HCT116 (cell line): Measurements from ENCODE around the gene MCAT. TPM values are rescaled to one million over a fixed set of nuclear protein-coding genes. Genes with fewer than 3 reads are reported as not detected.
"Not testable (repeated sequence)": the region's sequence is repeated elsewhere in the genome, so short reads cannot be mapped to it uniquely, and the experiment has no call there.

Experiments used
- ATAC-seq: fragments of 200-7000 bp; cut with Tn5 transposase; 2 replicates; pipeline ENCODE4 v1.9.1; 2020; ENCODE audit warnings: mild to moderate bottlenecking, moderate library complexity
- BruUV-seq: library from RNA; stranded (reverse); fragments of 400-500 nt; replicated peaks from 2 replicates; lab custom pipeline; 2021; lab: Mats Ljungman, UMichigan
- CTCF ChIA-PET: fragments of 300-600 bp; sonication (Branson Sonifier 250); formaldehyde crosslinking; loops from one replicate; lab custom pipeline; 2021; ENCODE audit warnings: antibody characterized with exemption; lab: Charles Lee
- POLR2A ChIA-PET: fragments of 300-600, 350-600 bp; sonication (Branson Sonifier 250); formaldehyde crosslinking; loops from one replicate; lab custom pipeline; 2021; ENCODE audit warnings: antibody characterized with exemption; lab: Charles Lee
- RAD21 ChIA-PET, 2 experiments: fragments of 300-600 bp; sonication (Branson Sonifier 250); formaldehyde crosslinking; loops; one replicate each; lab custom pipeline; 2023; ENCODE audit warnings: low total read pairs in 2 of 2; ENCODE audit not compliant: uncharacterized antibody in 2 of 2, unreplicated experiment in 2 of 2, low non-redundant PET in 1 of 2; lab: Charles Lee
- DNase-seq: peaks from one replicate; pipeline ENCODE4 v3.0.0-alpha.2; 2010; ENCODE audit warnings: low read depth, low spot score
- H2AFZ ChIP-seq: fragments of 200-600 bp; shearing (Covaris generic), sonication (generic); 2 replicates; pipeline ENCODE4 v1.6.1; 2017; ENCODE audit warnings: low read depth, mixed run types, mixed read lengths, antibody characterized with exemption, low read length; ENCODE audit not compliant: poor library complexity, severe bottlenecking
- H3K27ac ChIP-seq: 2 replicates; pipeline ENCODE4 v1.5.1; 2012; ENCODE audit warnings: low read depth, low read length
- H3K27me3 ChIP-seq: fragments of 200-600 bp; sonication (generic); 2 replicates; pipeline ENCODE4 v1.6.1; 2016; ENCODE audit warnings: mixed run types, low read length, mixed read lengths; ENCODE audit not compliant: insufficient read depth
- H3K36me3 ChIP-seq, 2 experiments: fragments of 200-500 bp in 1 of 2; fragments of 200-600 bp in 1 of 2; sonication (Bioruptor generic) in 1 of 2; sonication (generic) in 1 of 2; 2 replicates each; pipeline versions ENCODE4 v1.5.1 to v1.6.1; 2014 to 2016; ENCODE audit warnings: low read length in 2 of 2, inconsistent platforms in 1 of 2, mixed read lengths in 1 of 2, mixed run types in 1 of 2; ENCODE audit not compliant: insufficient read depth in 2 of 2, control insufficient read depth in 1 of 2
- H3K4me1 ChIP-seq, 2 experiments: fragments of 200-600 bp in 1 of 2; sonication (generic) in 1 of 2; 2 replicates each; pipeline versions ENCODE4 v1.5.1 to v1.6.1; 2012 to 2017; ENCODE audit warnings: low read length in 2 of 2, inconsistent platforms in 1 of 2, mild to moderate bottlenecking in 1 of 2, mixed read lengths in 1 of 2, mixed run types in 1 of 2, moderate library complexity in 1 of 2; ENCODE audit not compliant: insufficient read depth in 2 of 2, control insufficient read depth in 1 of 2
- H3K4me2 ChIP-seq: fragments of 200-600 bp; sonication (generic); 2 replicates; pipeline ENCODE4 v1.6.1; 2017; ENCODE audit warnings: mixed run types, low read length, mixed read lengths
- H3K4me3 ChIP-seq, 2 experiments: fragments of 200-600 bp in 1 of 2; sonication (generic) in 1 of 2; replicated peaks in 1 of 2; 2 replicates each; pipeline ENCODE4 v1.5.1; 2011 to 2016; ENCODE audit warnings: low read length in 2 of 2, control low read depth in 1 of 2, low read depth in 1 of 2, mild to moderate bottlenecking in 1 of 2, mixed read lengths in 1 of 2, mixed run types in 1 of 2
- H3K79me2 ChIP-seq: fragments of 200-600 bp; sonication (generic); 2 replicates; pipeline ENCODE4 v1.6.1; 2017; ENCODE audit warnings: mild to moderate bottlenecking, mixed run types, low read length, moderate library complexity, mixed read lengths; ENCODE audit not compliant: insufficient read depth
- H3K9ac ChIP-seq: fragments of 200-600 bp; sonication (generic); 2 replicates; pipeline ENCODE4 v1.6.1; 2016; ENCODE audit warnings: low read length, mixed read lengths
- H3K9me2 ChIP-seq: fragments of 200-600 bp; sonication (generic), shearing (Covaris generic); 2 replicates; pipeline ENCODE4 v1.6.1; 2017; ENCODE audit warnings: mixed run types, mild to moderate bottlenecking, moderate library complexity; ENCODE audit not compliant: insufficient read depth
- H3K9me3 ChIP-seq, 2 experiments: fragments of 200-500 bp in 1 of 2; fragments of 200-600 bp in 1 of 2; sonication (Bioruptor generic) in 1 of 2; sonication (generic) in 1 of 2; 2 replicates each; pipeline ENCODE4 v1.6.1; 2014 to 2017; ENCODE audit warnings: low read length in 2 of 2, mixed read lengths in 2 of 2, inconsistent platforms in 1 of 2, low read depth in 1 of 2, mild to moderate bottlenecking in 1 of 2, mixed run types in 1 of 2, moderate library complexity in 1 of 2; ENCODE audit not compliant: control insufficient read depth in 1 of 2, insufficient read depth in 1 of 2
- H4K20me1 ChIP-seq: fragments of 200-600 bp; sonication (generic), shearing (Covaris generic); 2 replicates; pipeline ENCODE4 v1.6.1; 2017; ENCODE audit warnings: mixed run types, mild to moderate bottlenecking, moderate library complexity; ENCODE audit not compliant: insufficient read depth
- CEBPB ChIP-seq: IDR thresholded peaks from 2 replicates; pipeline ENCODE4 v1.6.1; 2012; ENCODE audit warnings: low read depth
- EGR1 ChIP-seq: IDR thresholded peaks from 2 replicates; pipeline ENCODE4 v1.6.1; 2012; ENCODE audit warnings: low read depth
- ELF1 ChIP-seq: IDR thresholded peaks from 2 replicates; pipeline ENCODE4 v1.6.1; 2012; ENCODE audit warnings: low read depth, borderline replicate concordance
- EZH2 ChIP-seq: fragments of 200-600 bp; sonication (generic); IDR thresholded peaks from 2 replicates; pipeline ENCODE4 v1.6.1; 2017; ENCODE audit warnings: antibody characterized with exemption, mixed run types
- EZH2phosphoT487 ChIP-seq: fragments of 200-600 bp; IDR thresholded peaks from 2 replicates; pipeline ENCODE4 v1.6.1; 2018; ENCODE audit warnings: antibody characterized with exemption, borderline replicate concordance
- FOSL1 ChIP-seq: IDR thresholded peaks from 2 replicates; pipeline ENCODE4 v1.6.1; 2012; ENCODE audit warnings: low read depth
- RAD21 ChIP-seq: IDR thresholded peaks from 2 replicates; pipeline ENCODE4 v1.6.1; 2012; ENCODE audit warnings: low read depth, mild to moderate bottlenecking
- SIN3A ChIP-seq: IDR thresholded peaks from 2 replicates; pipeline ENCODE4 v1.6.1; 2012; ENCODE audit warnings: low read depth
- SP1 ChIP-seq: IDR thresholded peaks from 2 replicates; pipeline ENCODE4 v1.6.1; 2012; ENCODE audit warnings: low read depth
- SRF ChIP-seq: IDR thresholded peaks from 2 replicates; pipeline ENCODE4 v1.6.1; 2012; ENCODE audit warnings: low read depth
- TCF7L2 ChIP-seq: IDR thresholded peaks from 2 replicates; pipeline ENCODE4 v1.7.0; 2011; ENCODE audit warnings: borderline replicate concordance, inconsistent platforms; ENCODE audit not compliant: insufficient read depth, insufficient read length; ENCODE audit errors: extremely low read depth
- ZBTB33 ChIP-seq: IDR thresholded peaks from 2 replicates; pipeline ENCODE4 v1.6.1; 2011; ENCODE audit warnings: mild to moderate bottlenecking, low read length, moderate library complexity; ENCODE audit not compliant: insufficient replicate concordance; ENCODE audit errors: extremely low read depth
- intact Hi-C: fragments of 100-400 bp; cut with micrococcal nuclease; formaldehyde crosslinking; loops from 2 replicates; pipeline ENCODE4 v1.10.0; 2022
- total RNA-seq: library from RNA; stranded (reverse); gene quantifications from one replicate; pipeline ENCODE4 v1.2.1, GENCODE V29; 2021; ENCODE audit not compliant: unreplicated experiment
- TF ChIP-seq, protein P1 (sequence below): IDR thresholded peaks from 2 replicates; pipeline ENCODE4 v1.6.1; 2012
- TF ChIP-seq, protein P2 (sequence below): IDR thresholded peaks from 2 replicates; pipeline ENCODE4 v1.6.1; 2012
- TF ChIP-seq, protein P3 (sequence below), 3 experiments: fragments of 200-600 bp in 1 of 3; sonication (generic) in 1 of 3; IDR thresholded peaks in 2 of 3; conservative IDR thresholded peaks in 1 of 3; 2 replicates each; pipeline ENCODE4 v1.5.1; 2012 to 2017; ENCODE audit warnings: low read depth in 2 of 3, low read length in 2 of 3, antibody characterized with exemption in 1 of 3, borderline replicate concordance in 1 of 3, control low read depth in 1 of 3, mild to moderate bottlenecking in 1 of 3, mixed read lengths in 1 of 3, mixed run types in 1 of 3, moderate library complexity in 1 of 3; ENCODE audit not compliant: insufficient read depth in 1 of 3

The MCAT gene
- total RNA-seq, 1 experiment from 2014 or later, result 34.8 TPM

- Histone ChIP-seq H3K27me3 (no peaks in the 10 kb centered on the region), H4K20me1 (no peaks in the 10 kb centered on the region), H3K4me1 (peaks cover 19 to 29% of the 10 kb centered on the region in 2 experiments), H3K27ac (no peak overlapping the region), H3K4me2 (no peak overlapping the region), H3K9me3 (no peaks in the 10 kb centered on the region), H3K79me2 (peaks cover under 1% of the 10 kb centered on the region; the same call in 1 of the 2 replicates), H3K4me3 (no peak overlapping the region), H2AFZ (no peak overlapping the region), H3K9ac (no peak overlapping the region), H3K36me3 (no peaks in the 10 kb centered on the region), H3K9me2 (no peaks in the 10 kb centered on the region)
- intact Hi-C loops, result no loop called here
- ATAC-seq (no peak), DNase-seq (no peak)
- ChIA-PET POLR2A (no interaction called here), RAD21 (interaction anchor here in 1 of 2 experiments (1.1 kb wide), 1 partner anchor 45 kb away, joined by 3 read pairs; the partner anchor contains the start of gene TSPO), CTCF (no interaction called here)
- TF ChIP-seq RAD21 (no peak), SP1 (no peak), FOSL1 (no peak), TCF7L2 (no peak), SIN3A (no peak), SRF (no peak), CEBPB (no peak), EZH2 (no peak), ZBTB33 (no peak), EZH2phosphoT487 (no peak), ELF1 (no peak), EGR1 (no peak)
- TF ChIP-seq, protein P1, sequence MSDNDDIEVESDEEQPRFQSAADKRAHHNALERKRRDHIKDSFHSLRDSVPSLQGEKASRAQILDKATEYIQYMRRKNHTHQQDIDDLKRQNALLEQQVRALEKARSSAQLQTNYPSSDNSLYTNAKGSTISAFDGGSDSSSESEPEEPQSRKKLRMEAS, result no peak
- TF ChIP-seq, protein P2, sequence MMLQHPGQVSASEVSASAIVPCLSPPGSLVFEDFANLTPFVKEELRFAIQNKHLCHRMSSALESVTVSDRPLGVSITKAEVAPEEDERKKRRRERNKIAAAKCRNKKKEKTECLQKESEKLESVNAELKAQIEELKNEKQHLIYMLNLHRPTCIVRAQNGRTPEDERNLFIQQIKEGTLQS, result no peak
- TF ChIP-seq, protein P3, sequence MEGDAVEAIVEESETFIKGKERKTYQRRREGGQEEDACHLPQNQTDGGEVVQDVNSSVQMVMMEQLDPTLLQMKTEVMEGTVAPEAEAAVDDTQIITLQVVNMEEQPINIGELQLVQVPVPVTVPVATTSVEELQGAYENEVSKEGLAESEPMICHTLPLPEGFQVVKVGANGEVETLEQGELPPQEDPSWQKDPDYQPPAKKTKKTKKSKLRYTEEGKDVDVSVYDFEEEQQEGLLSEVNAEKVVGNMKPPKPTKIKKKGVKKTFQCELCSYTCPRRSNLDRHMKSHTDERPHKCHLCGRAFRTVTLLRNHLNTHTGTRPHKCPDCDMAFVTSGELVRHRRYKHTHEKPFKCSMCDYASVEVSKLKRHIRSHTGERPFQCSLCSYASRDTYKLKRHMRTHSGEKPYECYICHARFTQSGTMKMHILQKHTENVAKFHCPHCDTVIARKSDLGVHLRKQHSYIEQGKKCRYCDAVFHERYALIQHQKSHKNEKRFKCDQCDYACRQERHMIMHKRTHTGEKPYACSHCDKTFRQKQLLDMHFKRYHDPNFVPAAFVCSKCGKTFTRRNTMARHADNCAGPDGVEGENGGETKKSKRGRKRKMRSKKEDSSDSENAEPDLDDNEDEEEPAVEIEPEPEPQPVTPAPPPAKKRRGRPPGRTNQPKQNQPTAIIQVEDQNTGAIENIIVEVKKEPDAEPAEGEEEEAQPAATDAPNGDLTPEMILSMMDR (IDR thresholded peaks at IDR 0.05 in 2 of 3, conservative IDR thresholded peaks at IDR 0.05 in 1 of 3; ENCODE audit: borderline replicate concordance in 1 of 3, insufficient read depth in 1 of 3, low read depth in 2 of 3, low read length in 2 of 3), result no peak
- BruUV-seq, result no TSS peak
Observed at GRCh38 chr22:43106302-43106701, 36.9 kb downstream of the MCAT start.

DNA sequence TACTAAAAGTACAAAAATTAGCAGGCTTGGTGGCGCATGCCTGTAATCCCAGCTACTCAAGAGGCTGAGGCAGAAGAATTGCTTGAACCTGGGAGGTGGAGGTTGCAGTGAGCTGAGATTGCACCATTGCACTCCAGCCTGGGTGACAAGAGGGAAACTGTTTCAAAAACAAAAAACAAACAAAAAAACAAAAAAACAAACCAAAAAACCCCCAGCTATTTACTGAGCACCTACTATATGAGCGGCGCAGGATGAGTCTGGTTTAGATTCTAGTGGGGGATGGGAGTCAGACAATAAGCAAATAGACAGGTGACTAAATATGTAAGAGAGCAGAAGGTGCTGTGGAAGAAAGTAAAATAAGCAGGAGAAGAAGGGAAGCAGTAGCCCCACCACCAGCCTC, 38.2 kb downstream of the MCAT start:
- H2AFZ ChIP-seq, intact Hi-C loops, BruUV-seq, H3K9me3 ChIP-seq, H3K27ac ChIP-seq, H3K4me3 ChIP-seq, H3K36me3 ChIP-seq, H3K4me2 ChIP-seq, H3K9ac ChIP-seq, DNase-seq, ATAC-seq, CTCF ChIA-PET, H3K9me2 ChIP-seq, H4K20me1 ChIP-seq, H3K79me2 ChIP-seq, H3K27me3 ChIP-seq: not testable (repeated sequence)
- RAD21 ChIA-PET, result interaction anchor here in 1 of 2 experiments (0.6 kb wide), 1 partner anchor 31 kb away, joined by 4 read pairs; no protein-coding TSS in a partner anchor
- peaks cover 15 to 27% of the 10 kb centered on the region in 2 experiments for H3K4me1 ChIP-seq
- POLR2A ChIA-PET, result interaction anchor here (1.0 to 1.4 kb wide), 2 partner anchors 12 to 489 kb away, joined by 3 read pairs; no protein-coding TSS in a partner anchor
